ENCODE results near the gene EPHB1.
"Not testable (repeated sequence)": the region's sequence is repeated elsewhere in the genome, so short reads cannot be mapped to it uniquely, and the experiment has no call there.

Gene EPHB1

GRCh38 chr3:135034291-135034768, 239.3 kb downstream of the EPHB1 start:
- in situ Hi-C loops (cut with MboI; ENCODE audit: low sequenced_read_pairs): no loop called here

GRCh38 chr3:135034891-135035440, 239.9 kb downstream of the EPHB1 start:
- in situ Hi-C loops (cut with MboI; ENCODE audit: low sequenced_read_pairs): no loop called here

GRCh38 chr3:135038186-135038585, 243.1 kb downstream of the EPHB1 start:
- in situ Hi-C loops (cut with MboI; ENCODE audit: low sequenced_read_pairs): no loop called here

- in situ Hi-C loops (cut with MboI; ENCODE audit: low sequenced_read_pairs): not testable (repeated sequence)
Measured at GRCh38 chr3:135039536-135039935, 244.5 kb downstream of the EPHB1 start.

GRCh38 chr3:135040321-135041240, 245.5 kb downstream of the EPHB1 start:
- in situ Hi-C loops (cut with MboI; ENCODE audit: low sequenced_read_pairs): no loop called here

- in situ Hi-C loops (cut with MboI; ENCODE audit: low sequenced_read_pairs): no loop called here
Measured at GRCh38 chr3:135041601-135042000, 246.5 kb downstream of the EPHB1 start.

- in situ Hi-C loops (cut with MboI; ENCODE audit: low sequenced_read_pairs): no loop called here
Measured at GRCh38 chr3:135047061-135047460, 252.0 kb downstream of the EPHB1 start.

GRCh38 chr3:135050536-135050935, 255.5 kb downstream of the EPHB1 start:
- in situ Hi-C loops (cut with MboI; ENCODE audit: low sequenced_read_pairs): no loop called here

- in situ Hi-C loops (cut with MboI; ENCODE audit: low sequenced_read_pairs): no loop called here
Measured at GRCh38 chr3:135051409-135051973, 256.4 kb downstream of the EPHB1 start.

GRCh38 chr3:135055449-135055848, 260.4 kb downstream of the EPHB1 start:
- in situ Hi-C loops (cut with MboI; ENCODE audit: low sequenced_read_pairs): no loop called here

GRCh38 chr3:135056084-135056730, 261.1 kb downstream of the EPHB1 start:
- in situ Hi-C loops (cut with MboI; ENCODE audit: low sequenced_read_pairs): no loop called here

GRCh38 chr3:135056733-135057310, 261.8 kb downstream of the EPHB1 start:
- in situ Hi-C loops (cut with MboI; ENCODE audit: low sequenced_read_pairs): no loop called here

GRCh38 chr3:135057996-135058395, 262.9 kb downstream of the EPHB1 start:
- in situ Hi-C loops (cut with MboI; ENCODE audit: low sequenced_read_pairs): no loop called here

GRCh38 chr3:135059580-135059979, 264.5 kb downstream of the EPHB1 start:
- in situ Hi-C loops (cut with MboI; ENCODE audit: low sequenced_read_pairs): no loop called here

- in situ Hi-C loops (cut with MboI; ENCODE audit: low sequenced_read_pairs): not testable (repeated sequence)
Measured at GRCh38 chr3:135066844-135067727, 272.0 kb downstream of the EPHB1 start.

GRCh38 chr3:135068011-135068410, 273.0 kb downstream of the EPHB1 start:
- in situ Hi-C loops (cut with MboI; ENCODE audit: low sequenced_read_pairs): no loop called here

- in situ Hi-C loops (cut with MboI; ENCODE audit: low sequenced_read_pairs): no loop called here
Measured at GRCh38 chr3:135069406-135069805, 274.3 kb downstream of the EPHB1 start.

- in situ Hi-C loops (cut with MboI; ENCODE audit: low sequenced_read_pairs): no loop called here
Measured at GRCh38 chr3:135071483-135071882, 276.4 kb downstream of the EPHB1 start.

GRCh38 chr3:135072431-135072830, 277.4 kb downstream of the EPHB1 start:
- in situ Hi-C loops (cut with MboI; ENCODE audit: low sequenced_read_pairs): no loop called here

- in situ Hi-C loops (cut with MboI; ENCODE audit: low sequenced_read_pairs): no loop called here
Measured at GRCh38 chr3:135075157-135075556, 280.1 kb downstream of the EPHB1 start.

Measured in hTERT RPE-1 (cell line).